LNCAP (cell line): ENCODE results near the gene ARHGDIA.
A peak's percentile ranks its signal among the peaks of the same experiment; 100 is the strongest.

Source experiments
- CTCF ChIP-seq: fragments of 450-650 bp; IDR thresholded peaks from 2 replicates; pipeline ENCODE4 v1.5.1; 2017; ENCODE audit warnings: mild to moderate bottlenecking

The ARHGDIA gene

GRCh38 chr17:81822312-81822637 is 48.9 kb downstream of the ARHGDIA start:
- no peak for TF ChIP-seq CTCF

GRCh38 chr17:81821603-81822311 is 49.4 kb downstream of the ARHGDIA start:
- peak; percentile 85 for TF ChIP-seq CTCF

GRCh38 chr17:81821147-81821546 is 50.0 kb downstream of the ARHGDIA start:
- no peak for TF ChIP-seq CTCF

- no peak for TF ChIP-seq CTCF
Measured at GRCh38 chr17:81819708-81820107, 51.4 kb downstream of the ARHGDIA start.

GRCh38 chr17:81817758-81818147 is 53.4 kb downstream of the ARHGDIA start:
- no peak for TF ChIP-seq CTCF
